Osteocyte (in vitro differentiated cells): ENCODE data around the gene UBE3B. TPM values are rescaled to one million over a fixed set of nuclear protein-coding genes. Genes with fewer than 3 reads are reported as not detected.
"Not testable (repeated sequence)": the region's sequence is repeated elsewhere in the genome, so short reads cannot be mapped to it uniquely, and the experiment has no call there.

Experiments
- DNase-seq: peaks from one replicate; pipeline ENCODE4 v3.0.0; 2021; ENCODE audit warnings: mixed read lengths; ENCODE audit not compliant: unreplicated experiment; ENCODE audit errors: extremely low spot score
- H3K27ac Mint-ChIP-seq: one replicate; pipeline ENCODE4 v1.8.0; 2021; ENCODE audit warnings: mild to moderate bottlenecking, mixed read lengths; ENCODE audit not compliant: unreplicated experiment
- H3K27me3 Mint-ChIP-seq: one replicate; pipeline ENCODE4 v1.8.0; 2021; ENCODE audit warnings: mixed read lengths; ENCODE audit not compliant: unreplicated experiment
- H3K36me3 Mint-ChIP-seq: one replicate; pipeline ENCODE4 v1.8.0; 2021; ENCODE audit warnings: mixed read lengths; ENCODE audit not compliant: unreplicated experiment
- H3K4me1 Mint-ChIP-seq: one replicate; pipeline ENCODE4 v1.8.0; 2021; ENCODE audit warnings: mixed read lengths; ENCODE audit not compliant: unreplicated experiment
- H3K4me3 Mint-ChIP-seq: one replicate; pipeline ENCODE4 v1.8.0; 2021; ENCODE audit warnings: mild to moderate bottlenecking, moderate library complexity, mixed read lengths; ENCODE audit not compliant: unreplicated experiment
- H3K9me3 Mint-ChIP-seq: one replicate; pipeline ENCODE4 v1.8.0; 2021; ENCODE audit warnings: mixed read lengths; ENCODE audit not compliant: unreplicated experiment
- total RNA-seq: library from RNA; stranded (reverse); gene quantifications from 2 replicates; pipeline ENCODE4 v1.2.1, GENCODE V29; 2021
- TF ChIP-seq, protein P1 (sequence below): fragments of 200-600 bp; sonication (generic); IDR thresholded peaks from 2 replicates; pipeline ENCODE4 v1.5.0; 2021; ENCODE audit warnings: antibody characterized with exemption, mild to moderate bottlenecking, moderate library complexity

UBE3B gene
- total RNA-seq, 1 donor from 2014 or later = 33.0 TPM

DNA sequence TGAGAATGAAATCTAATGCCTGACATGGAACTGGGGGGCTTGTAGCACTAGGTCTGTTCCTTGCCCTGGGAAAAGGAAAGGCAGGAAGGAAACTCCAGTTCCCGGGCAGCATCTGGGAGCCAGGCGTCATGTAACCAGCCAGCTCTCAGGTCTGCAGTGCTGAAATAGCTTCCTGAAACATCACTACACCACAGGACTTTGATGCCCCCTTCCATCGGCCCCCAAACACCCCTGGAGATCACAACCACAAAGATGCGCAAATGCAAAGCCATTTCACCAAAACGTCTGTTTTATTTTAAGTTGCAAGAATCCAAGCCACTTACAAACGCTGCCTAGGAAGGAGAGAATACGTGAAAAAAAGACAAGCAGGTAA, 41.3 kb upstream of the UBE3B start:
- Mint-ChIP-seq H3K9me3 (no peaks in the 10 kb centered on the region), H3K36me3 (peaks cover 2% of the 10 kb centered on the region), H3K4me1 (no peaks in the 10 kb centered on the region), H3K4me3 (no peak overlapping the region), H3K27me3 (no peaks in the 10 kb centered on the region), H3K27ac (no peak overlapping the region)
- TF ChIP-seq, protein P1, sequence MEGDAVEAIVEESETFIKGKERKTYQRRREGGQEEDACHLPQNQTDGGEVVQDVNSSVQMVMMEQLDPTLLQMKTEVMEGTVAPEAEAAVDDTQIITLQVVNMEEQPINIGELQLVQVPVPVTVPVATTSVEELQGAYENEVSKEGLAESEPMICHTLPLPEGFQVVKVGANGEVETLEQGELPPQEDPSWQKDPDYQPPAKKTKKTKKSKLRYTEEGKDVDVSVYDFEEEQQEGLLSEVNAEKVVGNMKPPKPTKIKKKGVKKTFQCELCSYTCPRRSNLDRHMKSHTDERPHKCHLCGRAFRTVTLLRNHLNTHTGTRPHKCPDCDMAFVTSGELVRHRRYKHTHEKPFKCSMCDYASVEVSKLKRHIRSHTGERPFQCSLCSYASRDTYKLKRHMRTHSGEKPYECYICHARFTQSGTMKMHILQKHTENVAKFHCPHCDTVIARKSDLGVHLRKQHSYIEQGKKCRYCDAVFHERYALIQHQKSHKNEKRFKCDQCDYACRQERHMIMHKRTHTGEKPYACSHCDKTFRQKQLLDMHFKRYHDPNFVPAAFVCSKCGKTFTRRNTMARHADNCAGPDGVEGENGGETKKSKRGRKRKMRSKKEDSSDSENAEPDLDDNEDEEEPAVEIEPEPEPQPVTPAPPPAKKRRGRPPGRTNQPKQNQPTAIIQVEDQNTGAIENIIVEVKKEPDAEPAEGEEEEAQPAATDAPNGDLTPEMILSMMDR = no peak
- DNase-seq = no peak

DNA sequence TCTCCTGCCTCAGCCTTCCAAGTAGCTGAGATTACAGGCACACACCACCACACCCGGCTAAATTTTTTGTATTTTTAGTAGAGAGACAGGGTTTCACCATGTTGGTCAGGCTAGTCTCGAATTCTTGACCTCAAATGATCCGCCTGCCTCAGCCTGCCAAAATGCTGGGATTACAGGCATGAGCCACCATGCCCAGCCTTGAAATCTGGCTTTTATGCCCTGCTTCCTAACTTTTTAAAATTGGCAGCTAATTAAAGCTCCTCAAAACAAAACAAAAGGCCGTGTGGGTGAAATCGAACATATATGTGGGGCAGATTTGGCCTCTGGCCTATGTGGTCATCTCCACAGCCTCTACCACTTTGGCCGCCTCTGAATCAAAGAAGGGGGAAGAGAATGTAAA, 38.3 kb upstream of the UBE3B start:
- no peak overlapping the region for H3K27ac Mint-ChIP-seq
- DNase-seq = no peak
- no peak overlapping the region for H3K4me3 Mint-ChIP-seq
- no peaks in the 10 kb centered on the region for H3K4me1 Mint-ChIP-seq
- H3K9me3 Mint-ChIP-seq = no peaks in the 10 kb centered on the region
- H3K36me3 Mint-ChIP-seq = peaks cover 10% of the 10 kb centered on the region
- no peaks in the 10 kb centered on the region for H3K27me3 Mint-ChIP-seq
- TF ChIP-seq, protein P1 = no peak

DNA sequence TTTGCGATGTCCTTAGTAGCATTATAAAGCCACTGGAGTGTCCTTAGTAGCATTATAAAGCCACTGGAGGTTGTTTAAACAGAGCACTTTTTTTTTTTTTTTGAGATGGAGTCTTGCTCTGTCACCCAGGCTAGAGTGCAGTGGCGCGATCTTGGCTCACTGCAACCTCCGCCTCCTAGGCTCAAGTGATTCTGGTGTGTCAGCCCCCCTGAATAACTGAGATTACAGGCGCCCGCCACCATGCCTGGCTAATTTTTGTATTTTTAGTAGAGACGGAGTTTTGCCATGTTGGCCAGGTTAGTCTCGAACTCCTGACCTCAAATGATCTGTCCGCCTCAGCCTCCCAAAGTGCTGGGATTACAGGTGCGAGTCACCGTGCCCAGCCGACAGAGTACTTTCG, 37.5 kb upstream of the UBE3B start:
- H3K4me3 Mint-ChIP-seq, DNase-seq, H3K27ac Mint-ChIP-seq, H3K27me3 Mint-ChIP-seq, H3K4me1 Mint-ChIP-seq, H3K9me3 Mint-ChIP-seq: not testable (repeated sequence)
- H3K36me3 Mint-ChIP-seq = peaks cover 12% of the 10 kb centered on the region

DNA sequence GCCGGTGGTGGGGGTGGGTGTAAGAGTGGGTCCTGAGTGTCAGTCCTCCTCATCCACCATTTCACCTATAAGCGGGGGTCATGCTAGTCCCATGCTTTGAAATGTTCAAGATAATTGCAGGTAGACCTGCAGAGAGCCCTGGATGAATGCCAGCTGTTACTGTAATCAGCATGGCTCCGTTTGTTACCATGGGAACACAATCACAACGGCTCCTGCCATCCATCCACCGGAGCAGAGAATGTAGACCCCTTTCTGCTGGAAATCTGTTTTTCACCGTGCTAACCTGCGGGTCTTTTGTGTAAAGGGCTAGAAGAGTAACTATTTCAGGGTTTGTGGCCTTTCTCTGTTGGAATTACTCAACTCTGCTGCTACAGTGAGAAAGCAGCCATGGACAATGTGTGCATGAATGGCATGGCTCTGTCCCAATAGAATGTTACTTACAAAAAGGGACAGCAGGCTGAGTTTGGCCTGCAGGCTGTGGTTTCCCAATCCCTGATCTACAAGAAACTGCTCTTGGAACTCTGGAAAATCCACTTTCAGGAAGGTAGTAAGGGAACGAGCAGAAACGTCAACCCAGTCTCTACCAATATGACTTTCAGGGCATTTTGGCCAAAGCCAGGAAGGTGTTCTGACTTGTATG, 36.5 kb upstream of the UBE3B start:
- DNase-seq = no peak
- TF ChIP-seq, protein P1 = no peak
- no peak overlapping the region for H3K27ac Mint-ChIP-seq
- peaks cover 17% of the 10 kb centered on the region for H3K36me3 Mint-ChIP-seq
- H3K27me3 Mint-ChIP-seq = no peaks in the 10 kb centered on the region
- H3K4me1 Mint-ChIP-seq = no peaks in the 10 kb centered on the region
- no peak overlapping the region for H3K4me3 Mint-ChIP-seq
- no peaks in the 10 kb centered on the region for H3K9me3 Mint-ChIP-seq

DNA sequence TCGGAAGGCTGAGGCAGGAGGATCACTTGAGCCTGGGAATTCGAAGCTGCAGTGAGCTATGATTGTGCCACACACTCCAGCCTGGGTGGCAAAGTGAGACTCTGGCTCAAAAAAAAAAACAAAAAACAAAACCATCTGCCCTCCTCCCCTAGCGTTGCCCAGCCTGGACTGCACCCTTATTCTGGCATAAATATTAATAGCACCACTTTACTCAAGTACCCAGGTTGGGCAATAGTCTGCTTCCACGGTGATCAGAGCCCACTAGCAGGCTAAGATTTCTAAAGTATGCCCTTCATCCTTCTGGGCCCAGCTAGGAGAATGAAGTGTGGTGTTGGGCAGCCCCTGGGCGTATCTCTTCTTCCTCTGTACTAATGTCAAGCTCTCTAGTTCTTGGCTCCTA, 33.6 kb upstream of the UBE3B start:
- H3K27ac Mint-ChIP-seq = peak overlapping the region; percentile 14
- H3K4me1 Mint-ChIP-seq = peaks cover 2% of the 10 kb centered on the region

More for the DNA sequence above, 33.6 kb upstream of the UBE3B start:
- Mint-ChIP-seq H3K9me3 (no peaks in the 10 kb centered on the region), H3K27me3 (no peaks in the 10 kb centered on the region), H3K36me3 (peaks cover 16% of the 10 kb centered on the region), H3K4me3 (no peak overlapping the region)
- no peak for DNase-seq
- TF ChIP-seq, protein P1 = no peak
